HepG2 (cell line): ENCODE data around the gene MIA2. TPM values are rescaled to one million over a fixed set of nuclear protein-coding genes. Genes with fewer than 3 reads are reported as not detected.

Source experiments
- ARNT2 ChIP-seq: sonication (generic); formaldehyde crosslinking; IDR thresholded peaks from 2 replicates; pipeline ENCODE4 v1.8.0; 2022; ENCODE audit warnings: mild to moderate bottlenecking, low read depth, missing genetic modification reagents, moderate library complexity
- CHCHD3 ChIP-seq: sonication (generic); formaldehyde crosslinking; IDR thresholded peaks from 2 replicates; pipeline ENCODE4 v1.8.0; 2022; ENCODE audit warnings: mild to moderate bottlenecking, missing genetic modification reagents, moderate library complexity
- FOXJ3 ChIP-seq: sonication (generic); formaldehyde crosslinking; IDR thresholded peaks from 2 replicates; pipeline ENCODE4 v1.4.0; 2020; ENCODE audit warnings: missing genetic modification reagents, mild to moderate bottlenecking, borderline replicate concordance
- GTF3A ChIP-seq: sonication (generic); formaldehyde crosslinking; conservative IDR thresholded peaks from 2 replicates; pipeline ENCODE4 v1.4.0; 2020; ENCODE audit warnings: mild to moderate bottlenecking, missing genetic modification reagents
- HNRNPH1 ChIP-seq: fragments of 200-400 bp; formaldehyde crosslinking; optimal IDR thresholded peaks from 2 replicates; pipeline ENCODE3; 2017; ENCODE audit warnings: mild to moderate bottlenecking, low read depth, low read length
- HOXD1 ChIP-seq: sonication (generic); formaldehyde crosslinking; IDR thresholded peaks from 2 replicates; pipeline ENCODE4 v1.5.0; 2020; ENCODE audit warnings: missing genetic modification reagents
- KDM3A ChIP-seq: IDR thresholded peaks from 2 replicates; pipeline ENCODE4 v1.6.1; 2018; ENCODE audit warnings: low read depth, missing compliant biosample characterization
- NONO ChIP-seq, 2 experiments: fragments of 450-650 bp in 1 of 2; sonication (generic) in 1 of 2; formaldehyde crosslinking in 1 of 2; IDR thresholded peaks in 1 of 2; conservative IDR thresholded peaks in 1 of 2; 2 replicates each; pipeline versions ENCODE4 v1.6.1 to v1.8.0; 2017 to 2022; ENCODE audit warnings: mild to moderate bottlenecking in 1 of 2, missing genetic modification reagents in 1 of 2, moderate library complexity in 1 of 2
- RAD21 ChIP-seq: fragments of 450-650 bp; formaldehyde crosslinking; IDR thresholded peaks from 2 replicates; pipeline ENCODE4 v1.5.0; 2020; ENCODE audit warnings: mild to moderate bottlenecking
- SOX6 ChIP-seq, 2 experiments: fragments of 450-650 bp in 1 of 2; sonication (generic) in 1 of 2; formaldehyde crosslinking in 1 of 2; IDR thresholded peaks; 2 replicates each; pipeline versions ENCODE4 v1.4.0 to v1.6.1; 2017 to 2020; ENCODE audit warnings: antibody characterized with exemption in 1 of 2, mild to moderate bottlenecking in 1 of 2, missing genetic modification reagents in 1 of 2
- TCF7L2 ChIP-seq: IDR thresholded peaks from 2 replicates; pipeline ENCODE4 v1.6.1; 2011; ENCODE audit warnings: mild to moderate bottlenecking, low read depth, low read length, moderate library complexity
- ZNF530 ChIP-seq: sonication (generic); formaldehyde crosslinking; IDR thresholded peaks from 2 replicates; pipeline ENCODE4 v1.5.0; 2020; ENCODE audit warnings: low read depth, mild to moderate bottlenecking, missing genetic modification reagents
- ZNF724P ChIP-seq: sonication (generic); formaldehyde crosslinking; IDR thresholded peaks from 2 replicates; pipeline ENCODE4 v1.8.0; 2022; ENCODE audit warnings: missing genetic modification reagents, borderline replicate concordance
- ZNF75D ChIP-seq: sonication (generic); formaldehyde crosslinking; IDR thresholded peaks from 2 replicates; pipeline ENCODE4 v1.8.1; 2023; ENCODE audit warnings: missing genetic modification reagents, mild to moderate bottlenecking, borderline replicate concordance
- polyA plus RNA-seq, 8 experiments: library from polyadenylated mRNA; depleted of rRNA in 3 of 8; stranded (reverse) in 7 of 8; unstranded in 1 of 8; fragments of >200 nt; fragmentation: Illumina TruSeq in 4 of 8; extraction: Trizol in 4 of 8; gene quantifications; 2 replicates each; pipeline versions ENCODE4 v1.2.1 to v1.2.3, GENCODE V29; 2011 to 2016; ENCODE audit warnings: low read depth in 4 of 8, missing spikeins in 1 of 8, mixed read lengths in 1 of 8; ENCODE audit not compliant: insufficient read depth in 1 of 8
- total RNA-seq, 5 experiments: library from RNA; depleted of rRNA; stranded (reverse); fragments of >200 nt; fragmentation: Illumina TruSeq; extraction: Trizol; gene quantifications; 2 replicates each; pipeline ENCODE4 v1.2.3, GENCODE V29; 2016; ENCODE audit warnings: low read depth in 1 of 5
- TF ChIP-seq, protein P1 (sequence below): sonication (generic); formaldehyde crosslinking; IDR thresholded peaks from 2 replicates; pipeline ENCODE4 v1.4.0; 2020; ENCODE audit warnings: mild to moderate bottlenecking, missing genetic modification reagents
- TF ChIP-seq, protein P2 (sequence below): sonication (generic); formaldehyde crosslinking; conservative IDR thresholded peaks from 2 replicates; pipeline ENCODE4 v1.4.0; 2020; ENCODE audit warnings: mild to moderate bottlenecking, missing genetic modification reagents, moderate library complexity
- TF ChIP-seq, protein P3 (sequence below): sonication (generic); formaldehyde crosslinking; IDR thresholded peaks from 2 replicates; pipeline ENCODE4 v1.9.0; 2021; ENCODE audit warnings: missing genetic modification reagents, mild to moderate bottlenecking, borderline replicate concordance
- TF ChIP-seq, protein P4 (sequence below): sonication (generic); formaldehyde crosslinking; IDR thresholded peaks from 2 replicates; pipeline ENCODE4 v1.5.0; 2020; ENCODE audit warnings: mild to moderate bottlenecking, missing genetic modification reagents
- TF ChIP-seq, protein P5 (sequence below): sonication (generic); formaldehyde crosslinking; IDR thresholded peaks from 2 replicates; pipeline ENCODE4 v1.4.0; 2020; ENCODE audit warnings: missing genetic modification reagents
- TF ChIP-seq, protein P6 (sequence below): sonication (generic); formaldehyde crosslinking; IDR thresholded peaks from 2 replicates; pipeline ENCODE4 v1.5.1; 2020; ENCODE audit warnings: missing genetic modification reagents, mild to moderate bottlenecking, borderline replicate concordance

MIA2 gene
- total and polyA plus RNA-seq, 2 of the 13 experiments (the other 11 are each of a cell fraction or from before 2014, with no cell fraction given): 134 to 158 TPM

DNA sequence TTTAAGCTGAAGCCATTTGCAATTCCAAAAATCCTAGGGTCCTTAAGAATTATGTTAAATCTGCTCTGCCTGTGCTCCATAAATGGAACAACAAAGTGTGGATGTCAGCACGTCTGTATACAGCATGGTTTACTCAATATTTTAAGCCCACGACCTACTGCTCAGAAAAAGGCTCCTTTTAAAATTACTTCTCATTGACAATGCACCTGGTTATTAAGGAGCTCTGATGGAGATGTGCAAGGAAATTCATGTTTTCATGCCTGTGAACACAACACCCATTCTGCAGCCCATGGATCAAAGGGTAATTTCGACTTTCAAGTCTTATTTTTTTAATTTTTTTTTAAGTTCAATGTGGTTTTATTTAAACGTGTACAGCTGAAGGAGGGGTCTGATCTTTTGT is 150.5 kb downstream of the MIA2 start (continued):
- no peak for TF ChIP-seq KDM3A (CRISPR knock-in tag)
- TF ChIP-seq, protein P1, sequence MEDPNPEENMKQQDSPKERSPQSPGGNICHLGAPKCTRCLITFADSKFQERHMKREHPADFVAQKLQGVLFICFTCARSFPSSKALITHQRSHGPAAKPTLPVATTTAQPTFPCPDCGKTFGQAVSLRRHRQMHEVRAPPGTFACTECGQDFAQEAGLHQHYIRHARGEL: no peak
- TF ChIP-seq TCF7L2: no peak
- TF ChIP-seq FOXJ3: 0 out of 2 replicates have a peak, but pooled peaks have one; percentile 55
- no peak for TF ChIP-seq ZNF530
- no peak for TF ChIP-seq GTF3A (CRISPR knock-in tag)
- TF ChIP-seq ARNT2: no peak
- TF ChIP-seq, protein P2, sequence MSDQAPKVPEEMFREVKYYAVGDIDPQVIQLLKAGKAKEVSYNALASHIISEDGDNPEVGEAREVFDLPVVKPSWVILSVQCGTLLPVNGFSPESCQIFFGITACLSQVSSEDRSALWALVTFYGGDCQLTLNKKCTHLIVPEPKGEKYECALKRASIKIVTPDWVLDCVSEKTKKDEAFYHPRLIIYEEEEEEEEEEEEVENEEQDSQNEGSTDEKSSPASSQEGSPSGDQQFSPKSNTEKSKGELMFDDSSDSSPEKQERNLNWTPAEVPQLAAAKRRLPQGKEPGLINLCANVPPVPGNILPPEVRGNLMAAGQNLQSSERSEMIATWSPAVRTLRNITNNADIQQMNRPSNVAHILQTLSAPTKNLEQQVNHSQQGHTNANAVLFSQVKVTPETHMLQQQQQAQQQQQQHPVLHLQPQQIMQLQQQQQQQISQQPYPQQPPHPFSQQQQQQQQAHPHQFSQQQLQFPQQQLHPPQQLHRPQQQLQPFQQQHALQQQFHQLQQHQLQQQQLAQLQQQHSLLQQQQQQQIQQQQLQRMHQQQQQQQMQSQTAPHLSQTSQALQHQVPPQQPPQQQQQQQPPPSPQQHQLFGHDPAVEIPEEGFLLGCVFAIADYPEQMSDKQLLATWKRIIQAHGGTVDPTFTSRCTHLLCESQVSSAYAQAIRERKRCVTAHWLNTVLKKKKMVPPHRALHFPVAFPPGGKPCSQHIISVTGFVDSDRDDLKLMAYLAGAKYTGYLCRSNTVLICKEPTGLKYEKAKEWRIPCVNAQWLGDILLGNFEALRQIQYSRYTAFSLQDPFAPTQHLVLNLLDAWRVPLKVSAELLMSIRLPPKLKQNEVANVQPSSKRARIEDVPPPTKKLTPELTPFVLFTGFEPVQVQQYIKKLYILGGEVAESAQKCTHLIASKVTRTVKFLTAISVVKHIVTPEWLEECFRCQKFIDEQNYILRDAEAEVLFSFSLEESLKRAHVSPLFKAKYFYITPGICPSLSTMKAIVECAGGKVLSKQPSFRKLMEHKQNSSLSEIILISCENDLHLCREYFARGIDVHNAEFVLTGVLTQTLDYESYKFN (CRISPR knock-in tag): no peak
- TF ChIP-seq, protein P3, sequence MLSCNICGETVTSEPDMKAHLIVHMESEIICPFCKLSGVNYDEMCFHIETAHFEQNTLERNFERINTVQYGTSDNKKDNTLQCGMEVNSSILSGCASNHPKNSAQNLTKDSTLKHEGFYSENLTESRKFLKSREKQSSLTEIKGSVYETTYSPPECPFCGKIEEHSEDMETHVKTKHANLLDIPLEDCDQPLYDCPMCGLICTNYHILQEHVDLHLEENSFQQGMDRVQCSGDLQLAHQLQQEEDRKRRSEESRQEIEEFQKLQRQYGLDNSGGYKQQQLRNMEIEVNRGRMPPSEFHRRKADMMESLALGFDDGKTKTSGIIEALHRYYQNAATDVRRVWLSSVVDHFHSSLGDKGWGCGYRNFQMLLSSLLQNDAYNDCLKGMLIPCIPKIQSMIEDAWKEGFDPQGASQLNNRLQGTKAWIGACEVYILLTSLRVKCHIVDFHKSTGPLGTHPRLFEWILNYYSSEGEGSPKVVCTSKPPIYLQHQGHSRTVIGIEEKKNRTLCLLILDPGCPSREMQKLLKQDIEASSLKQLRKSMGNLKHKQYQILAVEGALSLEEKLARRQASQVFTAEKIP (CRISPR knock-in tag): no peak
- TF ChIP-seq, protein P4, sequence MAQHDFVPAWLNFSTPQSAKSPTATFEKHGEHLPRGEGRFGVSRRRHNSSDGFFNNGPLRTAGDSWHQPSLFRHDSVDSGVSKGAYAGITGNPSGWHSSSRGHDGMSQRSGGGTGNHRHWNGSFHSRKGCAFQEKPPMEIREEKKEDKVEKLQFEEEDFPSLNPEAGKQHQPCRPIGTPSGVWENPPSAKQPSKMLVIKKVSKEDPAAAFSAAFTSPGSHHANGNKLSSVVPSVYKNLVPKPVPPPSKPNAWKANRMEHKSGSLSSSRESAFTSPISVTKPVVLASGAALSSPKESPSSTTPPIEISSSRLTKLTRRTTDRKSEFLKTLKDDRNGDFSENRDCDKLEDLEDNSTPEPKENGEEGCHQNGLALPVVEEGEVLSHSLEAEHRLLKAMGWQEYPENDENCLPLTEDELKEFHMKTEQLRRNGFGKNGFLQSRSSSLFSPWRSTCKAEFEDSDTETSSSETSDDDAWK (CRISPR knock-in tag): no peak
- no peak for TF ChIP-seq ZNF75D (CRISPR knock-in tag)
- TF ChIP-seq HNRNPH1: no peak
- TF ChIP-seq, protein P5, sequence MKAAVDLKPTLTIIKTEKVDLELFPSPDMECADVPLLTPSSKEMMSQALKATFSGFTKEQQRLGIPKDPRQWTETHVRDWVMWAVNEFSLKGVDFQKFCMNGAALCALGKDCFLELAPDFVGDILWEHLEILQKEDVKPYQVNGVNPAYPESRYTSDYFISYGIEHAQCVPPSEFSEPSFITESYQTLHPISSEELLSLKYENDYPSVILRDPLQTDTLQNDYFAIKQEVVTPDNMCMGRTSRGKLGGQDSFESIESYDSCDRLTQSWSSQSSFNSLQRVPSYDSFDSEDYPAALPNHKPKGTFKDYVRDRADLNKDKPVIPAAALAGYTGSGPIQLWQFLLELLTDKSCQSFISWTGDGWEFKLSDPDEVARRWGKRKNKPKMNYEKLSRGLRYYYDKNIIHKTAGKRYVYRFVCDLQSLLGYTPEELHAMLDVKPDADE (CRISPR knock-in tag): no peak
- TF ChIP-seq SOX6 (IDR thresholded peaks at IDR 0.05): no peak
- TF ChIP-seq SOX6 (CRISPR knock-in tag; IDR thresholded peaks at IDR 0.05): no peak
- TF ChIP-seq HOXD1 (CRISPR knock-in tag): 0 out of 2 replicates have a peak, but pooled peaks have one; percentile 28
- TF ChIP-seq RAD21 (CRISPR knock-in tag): no peak
- no peak for TF ChIP-seq CHCHD3 (CRISPR knock-in tag)
- TF ChIP-seq, protein P6, sequence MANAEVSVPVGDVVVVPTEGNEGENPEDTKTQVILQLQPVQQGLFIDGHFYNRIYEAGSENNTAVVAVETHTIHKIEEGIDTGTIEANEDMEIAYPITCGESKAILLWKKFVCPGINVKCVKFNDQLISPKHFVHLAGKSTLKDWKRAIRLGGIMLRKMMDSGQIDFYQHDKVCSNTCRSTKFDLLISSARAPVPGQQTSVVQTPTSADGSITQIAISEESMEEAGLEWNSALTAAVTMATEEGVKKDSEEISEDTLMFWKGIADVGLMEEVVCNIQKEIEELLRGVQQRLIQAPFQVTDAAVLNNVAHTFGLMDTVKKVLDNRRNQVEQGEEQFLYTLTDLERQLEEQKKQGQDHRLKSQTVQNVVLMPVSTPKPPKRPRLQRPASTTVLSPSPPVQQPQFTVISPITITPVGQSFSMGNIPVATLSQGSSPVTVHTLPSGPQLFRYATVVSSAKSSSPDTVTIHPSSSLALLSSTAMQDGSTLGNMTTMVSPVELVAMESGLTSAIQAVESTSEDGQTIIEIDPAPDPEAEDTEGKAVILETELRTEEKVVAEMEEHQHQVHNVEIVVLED (CRISPR knock-in tag): no peak
- no peak for TF ChIP-seq ZNF724P (CRISPR knock-in tag)
- no peak for TF ChIP-seq NONO (IDR thresholded peaks at IDR 0.05)
- TF ChIP-seq NONO (CRISPR knock-in tag; conservative IDR thresholded peaks at IDR 0.05): no peak
